ENCODE measurements around the gene STK32A. TPM values are rescaled to one million over a fixed set of nuclear protein-coding genes. Genes with fewer than 3 reads are reported as not detected.

STK32A gene
- total RNA-seq, 2 donors from 2014 or later = not detected

DNA sequence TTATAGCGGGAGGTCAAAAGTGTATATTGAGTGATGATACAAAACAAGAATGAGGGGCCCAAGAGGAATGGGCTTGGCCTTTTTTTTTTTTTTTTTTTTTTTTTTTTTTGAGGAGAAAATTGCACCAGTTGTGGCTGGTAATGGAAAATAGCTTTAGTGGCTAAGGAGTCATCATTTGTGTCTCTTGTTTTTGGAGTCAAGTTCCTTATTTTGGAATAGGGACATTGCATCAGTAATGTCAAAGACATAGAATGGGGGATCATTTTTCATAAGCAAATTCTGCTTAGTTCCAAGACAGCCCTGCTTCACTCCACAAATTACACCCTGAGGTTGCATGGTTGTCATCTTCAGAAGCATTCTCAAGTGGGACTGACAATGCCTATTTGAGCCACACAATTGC, 137.4 kb downstream of the STK32A start:
- DNase-seq (ENCODE audit: low spot score) (no peak), ATAC-seq (no peak)
- Mint-ChIP-seq H3K4me1 (ENCODE audit: low read depth in 2 of 2) (no peaks in the 10 kb centered on the region), H3K36me3 (no peaks in the 10 kb centered on the region), H3K9me3 (no peaks in the 10 kb centered on the region), H3K27ac (no peak overlapping the region), H3K4me3 (no peak overlapping the region), H3K27me3 (peaks cover 10 to 23% of the 10 kb centered on the region in 2 donors)

GRCh38 chr5:147373328-147373727, 138.5 kb downstream of the STK32A start:
- H3K9me3 Mint-ChIP-seq = no peaks in the 10 kb centered on the region
- peaks cover 10 to 34% of the 10 kb centered on the region in 2 donors for H3K27me3 Mint-ChIP-seq
- no peak overlapping the region for H3K27ac Mint-ChIP-seq
- ATAC-seq (no peak), DNase-seq (ENCODE audit: low spot score) (no peak)
- no peak overlapping the region for H3K4me3 Mint-ChIP-seq
- H3K4me1 Mint-ChIP-seq (ENCODE audit: low read depth in 2 of 2) = no peaks in the 10 kb centered on the region
- no peaks in the 10 kb centered on the region for H3K36me3 Mint-ChIP-seq

DNA sequence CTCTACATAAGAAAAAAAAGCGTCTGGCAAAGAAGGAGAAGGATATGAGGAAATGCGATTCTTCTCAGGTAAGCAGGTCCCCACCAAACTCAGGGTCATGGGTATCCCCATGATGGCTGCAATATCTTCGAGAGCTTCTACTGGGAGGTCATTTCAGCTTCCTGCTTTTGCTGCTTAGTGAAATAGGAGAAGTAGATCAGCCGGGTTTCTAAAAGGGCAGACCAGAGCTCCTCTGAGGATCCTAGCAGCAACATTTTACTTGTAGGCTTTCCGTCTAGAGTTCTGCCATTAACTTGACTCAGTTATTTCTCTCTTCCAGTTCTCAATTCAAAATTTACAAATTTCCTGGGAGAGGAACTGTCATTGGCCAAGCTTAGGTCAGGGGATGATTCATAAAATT, 140.3 kb downstream of the STK32A start:
- H3K4me3 Mint-ChIP-seq = no peak overlapping the region
- H3K9me3 Mint-ChIP-seq = peaks cover 4% of the 10 kb centered on the region
- H3K36me3 Mint-ChIP-seq = no peaks in the 10 kb centered on the region
- no peak for ATAC-seq
- H3K27ac Mint-ChIP-seq = no peak overlapping the region
- peaks cover 11 to 46% of the 10 kb centered on the region in 2 donors for H3K27me3 Mint-ChIP-seq
- H3K4me1 Mint-ChIP-seq (ENCODE audit: low read depth in 2 of 2) = no peaks in the 10 kb centered on the region
- no peak for DNase-seq (ENCODE audit: low spot score)

GRCh38 chr5:147377682-147378081, 142.9 kb downstream of the STK32A start:
- Mint-ChIP-seq H3K36me3 (no peaks in the 10 kb centered on the region), H3K4me1 (ENCODE audit: low read depth in 2 of 2) (no peaks in the 10 kb centered on the region), H3K27ac (no peak overlapping the region), H3K27me3 (peaks cover 6 to 46% of the 10 kb centered on the region in 2 donors), H3K9me3 (peaks cover 4% of the 10 kb centered on the region), H3K4me3 (no peak overlapping the region)
- DNase-seq (ENCODE audit: low spot score) = no peak
- ATAC-seq = no peak

DNA sequence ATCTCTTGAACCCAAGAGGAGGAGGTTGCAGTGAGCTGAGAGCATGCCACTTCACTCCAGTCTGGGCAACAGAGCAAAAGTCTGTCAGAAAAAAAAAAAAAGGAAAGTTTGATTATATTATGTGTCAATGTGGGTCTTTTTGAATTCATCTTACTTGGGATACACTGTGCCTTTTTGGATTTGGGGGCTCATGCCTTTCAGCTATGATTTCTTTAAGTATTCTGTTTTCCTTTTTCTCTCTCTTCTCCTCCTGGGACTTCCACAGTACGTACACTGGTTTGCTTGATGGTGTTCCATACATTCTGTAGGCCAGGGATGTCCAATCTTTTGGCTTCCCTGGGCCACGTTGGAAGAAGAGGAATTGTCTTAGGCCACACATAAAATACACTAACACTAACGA, 146.7 kb downstream of the STK32A start:
- Mint-ChIP-seq H3K27ac (no peak overlapping the region), H3K4me1 (ENCODE audit: low read depth in 2 of 2) (no peaks in the 10 kb centered on the region), H3K4me3 (no peak overlapping the region), H3K27me3 (peaks cover 6 to 48% of the 10 kb centered on the region in 2 donors), H3K36me3 (no peaks in the 10 kb centered on the region), H3K9me3 (peaks cover 4% of the 10 kb centered on the region)
- ATAC-seq (no peak), DNase-seq (ENCODE audit: low spot score) (no peak)

GRCh38 chr5:147382776-147383175, 147.9 kb downstream of the STK32A start:
- Mint-ChIP-seq H3K4me3 (no peak overlapping the region), H3K9me3 (peaks cover 4% of the 10 kb centered on the region), H3K27me3 (peaks cover 7 to 36% of the 10 kb centered on the region in 2 donors), H3K4me1 (ENCODE audit: low read depth in 2 of 2) (no peaks in the 10 kb centered on the region), H3K27ac (no peak overlapping the region), H3K36me3 (no peaks in the 10 kb centered on the region)
- DNase-seq (ENCODE audit: low spot score) (no peak), ATAC-seq (no peak)

GRCh38 chr5:147384346-147385193, 149.7 kb downstream of the STK32A start:
- Mint-ChIP-seq H3K9me3 (peaks cover 2% of the 10 kb centered on the region), H3K4me3 (no peak overlapping the region), H3K4me1 (ENCODE audit: low read depth in 2 of 2) (no peaks in the 10 kb centered on the region), H3K36me3 (no peaks in the 10 kb centered on the region), H3K27me3 (peaks cover 15 to 25% of the 10 kb centered on the region in 2 donors), H3K27ac (no peak overlapping the region)
- ATAC-seq = no peak
- no peak for DNase-seq (ENCODE audit: low spot score)

DNA sequence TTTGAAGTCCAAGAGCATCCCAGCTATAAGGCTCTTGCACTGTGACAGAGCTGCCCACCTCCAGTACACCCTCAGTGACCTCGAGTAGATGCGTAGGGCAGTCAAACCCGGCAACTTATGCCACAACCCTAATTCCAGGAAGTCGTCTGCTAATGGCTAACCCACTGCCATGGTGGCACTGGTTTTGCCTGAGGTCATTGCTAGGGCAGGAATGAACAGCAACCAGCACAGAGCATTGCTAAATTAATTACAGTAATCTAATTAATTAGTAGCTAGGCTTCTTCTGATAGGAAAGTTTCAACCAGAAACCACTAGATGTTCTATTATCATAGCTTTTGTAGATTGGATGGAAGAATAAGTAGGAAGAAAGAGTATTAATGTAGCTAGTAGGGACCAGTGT, 152.3 kb downstream of the STK32A start:
- Mint-ChIP-seq H3K4me3 (no peak overlapping the region), H3K27ac (no peak overlapping the region), H3K4me1 (ENCODE audit: low read depth in 2 of 2) (no peaks in the 10 kb centered on the region), H3K36me3 (no peaks in the 10 kb centered on the region), H3K9me3 (no peaks in the 10 kb centered on the region), H3K27me3 (peaks cover 13 to 18% of the 10 kb centered on the region in 2 donors)
- ATAC-seq (no peak), DNase-seq (ENCODE audit: low spot score) (no peak)

GRCh38 chr5:147388184-147389108, 153.6 kb downstream of the STK32A start:
- Mint-ChIP-seq H3K9me3 (no peaks in the 10 kb centered on the region), H3K27ac (no peak overlapping the region), H3K4me3 (no peak overlapping the region), H3K36me3 (no peaks in the 10 kb centered on the region), H3K27me3 (peaks cover 13 to 27% of the 10 kb centered on the region in 2 donors), H3K4me1 (ENCODE audit: low read depth in 2 of 2) (no peaks in the 10 kb centered on the region)
- DNase-seq (ENCODE audit: low spot score) = no peak
- no peak for ATAC-seq

- Mint-ChIP-seq H3K4me1 (ENCODE audit: low read depth in 2 of 2) (no peaks in the 10 kb centered on the region), H3K27ac (no peak overlapping the region), H3K9me3 (no peaks in the 10 kb centered on the region), H3K4me3 (no peak overlapping the region), H3K36me3 (no peaks in the 10 kb centered on the region), H3K27me3 (peaks cover 13 to 38% of the 10 kb centered on the region in 2 donors)
- no peak for ATAC-seq
- DNase-seq (ENCODE audit: low spot score) = no peak
Observed at GRCh38 chr5:147390654-147391225, 155.9 kb downstream of the STK32A start.

DNA sequence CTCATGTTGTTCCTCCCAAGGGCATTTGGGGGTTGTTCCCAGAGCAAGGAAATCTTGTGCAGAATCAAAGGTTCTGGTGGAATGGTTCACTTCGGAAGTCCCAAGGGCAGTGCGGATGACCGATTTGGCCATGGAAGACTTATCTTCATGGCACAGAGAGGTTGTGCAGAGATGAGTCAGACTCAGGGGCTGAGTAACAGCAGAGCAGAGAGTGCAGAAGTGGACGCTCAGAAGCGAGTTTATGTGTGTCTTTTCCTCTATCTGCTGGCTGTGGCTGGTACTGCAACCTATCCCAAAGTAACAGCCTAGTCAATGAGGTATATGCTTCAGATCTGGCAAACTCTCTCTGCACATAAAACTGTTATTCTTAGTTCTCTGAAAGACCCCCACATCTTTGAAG, 157.0 kb downstream of the STK32A start:
- H3K27me3 Mint-ChIP-seq = peaks cover 13 to 35% of the 10 kb centered on the region in 2 donors
- ATAC-seq (no peak), DNase-seq (ENCODE audit: low spot score) (no peak)
- no peaks in the 10 kb centered on the region for H3K4me1 Mint-ChIP-seq (ENCODE audit: low read depth in 2 of 2)
- no peaks in the 10 kb centered on the region for H3K9me3 Mint-ChIP-seq
- no peak overlapping the region for H3K4me3 Mint-ChIP-seq
- no peak overlapping the region for H3K27ac Mint-ChIP-seq
- H3K36me3 Mint-ChIP-seq = no peaks in the 10 kb centered on the region

DNA sequence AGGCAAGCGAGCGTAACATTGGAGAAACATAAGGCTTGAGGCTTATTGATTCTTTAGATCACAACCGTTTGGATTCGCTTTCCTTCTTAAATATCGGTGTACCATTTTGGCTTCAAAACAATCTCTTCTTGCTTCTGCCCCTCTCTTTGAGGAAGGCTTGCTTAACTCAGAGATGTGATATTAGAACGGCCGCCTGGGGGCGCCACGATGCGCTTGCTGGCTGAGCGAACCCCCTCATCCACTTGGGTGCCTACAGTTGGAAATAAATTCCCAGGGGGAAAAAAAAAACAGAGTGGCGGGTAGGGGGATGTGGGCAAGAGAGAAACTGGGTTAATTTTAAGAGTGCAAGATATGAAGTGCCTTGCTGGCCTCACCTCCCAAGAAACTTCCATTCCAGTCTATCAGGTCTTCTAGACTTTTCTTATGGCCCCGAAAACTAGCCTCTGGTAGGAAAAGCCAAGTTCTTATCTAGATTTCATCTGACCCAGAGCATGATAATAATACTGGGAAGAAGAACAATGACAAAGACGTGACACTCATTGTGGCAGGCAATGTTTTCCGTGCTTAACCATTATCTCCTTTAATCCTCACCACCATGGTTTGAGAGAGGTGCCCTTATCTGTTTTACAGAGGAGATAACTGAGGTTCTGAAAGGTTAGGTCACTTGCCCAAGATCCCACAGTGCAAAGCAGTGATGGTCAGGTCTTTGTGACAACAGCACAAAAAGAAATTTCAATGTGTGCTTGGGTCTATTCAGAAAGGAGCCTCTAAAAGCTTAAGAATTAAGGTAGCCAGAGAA, 159.2 kb downstream of the STK32A start:
- no peak overlapping the region for H3K4me3 Mint-ChIP-seq
- H3K4me1 Mint-ChIP-seq (ENCODE audit: low read depth in 2 of 2) = no peaks in the 10 kb centered on the region
- no peaks in the 10 kb centered on the region for H3K9me3 Mint-ChIP-seq
- no peak for DNase-seq (ENCODE audit: low spot score)
- no peak overlapping the region for H3K27ac Mint-ChIP-seq
- ATAC-seq = no peak
- H3K36me3 Mint-ChIP-seq = no peaks in the 10 kb centered on the region
- H3K27me3 Mint-ChIP-seq = peaks cover 3 to 35% of the 10 kb centered on the region in 2 donors

All from natural killer cell treated with Interleukin-12 subunit alpha and Interleukin-12 subunit beta and Interleukin-15 and Interleukin-18, amount 100 ng/mL, for 72 hours (primary cell).